Measurements from ENCODE around the gene CAMTA1. TPM values are rescaled to one million over a fixed set of nuclear protein-coding genes. Genes with fewer than 3 reads are reported as not detected.

The CAMTA1 gene
- total RNA-seq, 1 donor from 2014 or later, result 34.4 TPM

GRCh38 chr1:6961905-6962477, 176.7 kb downstream of the CAMTA1 start:
- ATAC-seq, result no peak

GRCh38 chr1:6962478-6962995, 177.3 kb downstream of the CAMTA1 start:
- ATAC-seq, result peak; percentile 59

GRCh38 chr1:6962996-6963911, 178.0 kb downstream of the CAMTA1 start:
- peak; percentile 41 for ATAC-seq

GRCh38 chr1:6963912-6964307, 178.7 kb downstream of the CAMTA1 start:
- ATAC-seq, result no peak

GRCh38 chr1:6965083-6965934, 180.1 kb downstream of the CAMTA1 start:
- ATAC-seq, result no peak

- ATAC-seq, result no peak
These were observed 180.6 kb downstream of the CAMTA1 start for GRCh38 chr1:6965935-6966241.

GRCh38 chr1:6966326-6966725, 181.1 kb downstream of the CAMTA1 start:
- no peak for ATAC-seq

GRCh38 chr1:6967431-6968111, 182.3 kb downstream of the CAMTA1 start:
- ATAC-seq, result no peak

- ATAC-seq, result no peak
These were observed 183.9 kb downstream of the CAMTA1 start for GRCh38 chr1:6969106-6969505.

GRCh38 chr1:6969762-6970161, 184.5 kb downstream of the CAMTA1 start:
- ATAC-seq, result no peak

- ATAC-seq, result no peak
These were observed 185.0 kb downstream of the CAMTA1 start for GRCh38 chr1:6970221-6970620.

GRCh38 chr1:6971048-6971447, 185.8 kb downstream of the CAMTA1 start:
- ATAC-seq, result no peak

- no peak for ATAC-seq
These were observed 186.4 kb downstream of the CAMTA1 start for GRCh38 chr1:6971699-6972098.

GRCh38 chr1:6972399-6972798, 187.1 kb downstream of the CAMTA1 start:
- ATAC-seq, result no peak

GRCh38 chr1:6975331-6976043, 190.2 kb downstream of the CAMTA1 start:
- ATAC-seq, result no peak

- ATAC-seq, result no peak
These were observed 190.8 kb downstream of the CAMTA1 start for GRCh38 chr1:6976044-6976375.

GRCh38 chr1:6979003-6979613, 193.9 kb downstream of the CAMTA1 start:
- no peak for ATAC-seq

GRCh38 chr1:6981595-6981994, 196.3 kb downstream of the CAMTA1 start:
- ATAC-seq, result no peak

GRCh38 chr1:6982443-6982842, 197.2 kb downstream of the CAMTA1 start:
- no peak for ATAC-seq

- no peak for ATAC-seq
These were observed 197.6 kb downstream of the CAMTA1 start for GRCh38 chr1:6982860-6983259.

- ATAC-seq, result no peak
These were observed 199.3 kb downstream of the CAMTA1 start for GRCh38 chr1:6984536-6984935.

GRCh38 chr1:6984986-6985385, 199.7 kb downstream of the CAMTA1 start:
- ATAC-seq, result no peak
